ACHN (cell line): ENCODE results near the gene NCOR2.

ENCODE experiments used
- DNase-seq: peaks from one replicate; pipeline ENCODE4 v3.0.0-alpha.2; 2015
- in situ Hi-C: cut with HindIII; loops from 2 replicates; pipeline ENCODE4 v1.10.0; 2017; ENCODE audit warnings: low sequenced_read_pairs, low pct_ligation_motif_present, low pct_unique_long_range_greater_than_20kb

Gene NCOR2

DNA sequence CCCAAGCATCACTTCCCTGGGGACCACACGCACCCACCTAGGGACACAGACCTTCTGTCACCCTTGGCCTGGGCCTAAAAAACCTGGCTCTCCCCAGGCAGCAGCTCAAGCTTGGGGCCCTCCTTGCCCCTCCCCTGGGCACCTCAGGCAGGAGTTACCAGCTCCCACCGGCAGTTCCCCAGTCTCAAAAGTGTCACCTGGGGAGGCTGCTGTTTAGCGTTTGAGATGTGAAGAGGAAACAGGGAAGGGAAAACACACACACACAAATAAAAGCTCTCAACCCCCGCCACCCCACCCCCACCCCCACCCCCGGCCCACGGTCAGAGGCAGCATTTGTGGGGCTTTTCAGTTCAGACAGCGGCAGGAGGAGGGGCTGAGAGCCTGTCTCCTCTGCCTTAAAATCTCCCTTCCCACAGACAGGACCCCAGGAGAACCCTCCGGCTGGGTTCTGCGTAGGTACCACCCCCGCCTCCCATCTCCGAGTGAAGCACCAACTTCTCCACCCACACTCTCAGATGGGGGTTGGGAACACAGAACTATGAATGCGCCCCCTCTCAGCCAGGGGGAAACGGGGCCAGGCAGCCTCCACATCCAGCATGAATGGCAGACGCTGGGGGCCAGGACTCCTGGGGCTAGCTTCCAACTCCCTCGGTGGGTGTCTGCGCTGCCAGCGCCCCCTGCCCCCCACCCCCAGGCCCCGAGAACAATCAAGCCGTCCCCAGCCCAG is 3.0 kb downstream of the NCOR2 start:
- in situ Hi-C loops = no loop called here
- DNase-seq = no peak

DNA sequence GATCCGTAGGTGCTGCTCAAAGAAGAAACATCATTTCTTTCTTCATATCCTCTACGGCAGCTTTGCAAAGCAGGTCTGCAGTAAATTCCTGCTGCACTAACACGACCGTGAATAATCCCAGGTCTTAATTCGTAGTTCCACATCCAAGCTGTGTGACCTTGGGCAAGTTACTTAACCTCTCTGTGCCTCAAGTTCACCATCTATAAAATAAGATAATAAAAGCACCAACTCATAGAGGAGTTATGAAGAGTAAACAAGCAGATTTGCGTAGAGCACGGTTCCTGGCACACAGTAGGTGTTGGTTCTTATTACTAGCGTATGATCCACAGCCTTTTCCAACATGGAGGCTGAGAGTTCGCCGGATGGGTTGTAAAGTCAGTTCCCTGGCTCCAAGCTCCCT is 3.6 kb downstream of the NCOR2 start:
- in situ Hi-C loops = no loop called here
- no peak for DNase-seq

GRCh38 chr12:124563401-124563800 is 4.0 kb downstream of the NCOR2 start:
- in situ Hi-C loops = no loop called here
- no peak for DNase-seq

- in situ Hi-C loops = no loop called here
- no peak for DNase-seq
Observed at GRCh38 chr12:124562796-124563181, 4.6 kb downstream of the NCOR2 start.

- no peak for DNase-seq
- in situ Hi-C loops = no loop called here
Observed at GRCh38 chr12:124562018-124562795, 5.2 kb downstream of the NCOR2 start.

GRCh38 chr12:124561231-124561630 is 6.2 kb downstream of the NCOR2 start:
- in situ Hi-C loops = no loop called here
- no peak for DNase-seq

DNA sequence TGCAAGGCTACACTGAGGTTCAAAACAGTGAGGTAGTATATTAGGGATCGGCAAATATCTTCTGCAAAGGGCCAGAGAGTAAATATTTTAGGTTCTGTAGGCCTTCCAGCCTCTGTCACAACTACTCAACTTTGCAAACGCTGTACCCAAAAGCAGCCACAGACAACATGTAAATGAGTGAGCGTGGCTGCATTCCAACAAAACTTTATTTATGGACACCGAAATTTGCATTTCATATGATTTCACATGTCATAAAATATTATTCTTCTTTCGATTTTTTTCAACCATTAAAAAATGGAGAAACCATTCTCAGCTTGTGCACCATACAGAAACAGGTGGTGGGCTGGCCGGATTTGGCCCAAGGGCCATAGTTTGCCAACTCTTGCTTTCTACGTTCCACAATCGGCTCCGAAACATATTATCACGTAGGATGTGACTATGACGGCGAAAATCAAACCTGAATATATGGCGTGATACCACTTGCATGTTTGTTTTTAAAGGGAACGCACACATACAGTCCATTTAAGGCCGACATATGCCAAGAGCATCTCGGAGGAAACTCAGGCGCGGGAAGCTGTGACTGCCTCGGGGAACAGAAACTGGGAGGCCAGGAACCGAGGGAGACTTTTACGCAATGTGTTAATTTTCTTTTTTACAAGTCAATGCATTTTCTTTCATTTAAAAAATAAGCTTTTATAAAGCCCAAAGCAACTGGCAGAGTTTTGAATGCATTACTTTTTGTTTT is 7.1 kb downstream of the NCOR2 start:
- DNase-seq = no peak
- in situ Hi-C loops = no loop called here

DNA sequence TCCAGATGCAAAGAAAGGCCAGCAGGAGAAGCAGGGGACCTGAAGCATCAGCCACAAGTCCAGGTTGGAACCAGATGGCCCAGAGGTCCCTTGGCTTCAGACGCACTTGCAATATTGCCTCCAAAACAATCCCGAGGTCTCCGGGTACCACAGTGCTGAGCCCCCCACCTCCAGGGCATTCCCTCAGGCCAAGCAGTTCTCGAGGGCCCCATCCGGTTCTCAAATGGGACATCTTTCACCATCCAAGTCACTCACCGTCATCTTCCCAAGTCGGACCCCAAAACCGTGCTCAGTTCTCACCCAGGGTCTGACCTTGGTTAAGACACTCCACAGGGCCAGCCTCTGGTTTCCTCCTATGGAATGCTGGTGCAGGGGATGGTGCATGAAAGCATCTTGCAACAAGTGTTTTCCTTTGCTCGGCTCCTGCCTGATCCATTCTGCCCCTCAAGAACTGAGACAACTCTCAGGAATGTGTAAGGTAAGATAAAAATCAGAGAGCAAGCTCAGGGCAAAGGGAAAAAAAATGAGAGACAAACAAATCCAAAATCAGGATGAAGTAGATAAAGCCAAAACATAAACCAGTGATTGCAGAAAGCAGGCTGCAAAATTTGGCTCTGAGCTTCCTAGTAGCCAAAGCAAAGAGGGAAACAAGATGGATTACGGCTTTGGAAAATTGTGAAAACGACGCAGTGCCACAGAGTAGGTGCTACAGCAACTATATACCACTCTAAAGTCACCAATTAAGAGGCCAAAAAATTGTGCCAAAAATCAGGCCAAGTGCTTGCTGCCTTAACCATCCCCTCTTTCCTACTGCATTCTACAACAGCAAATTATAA is 8.0 kb downstream of the NCOR2 start:
- in situ Hi-C loops = no loop called here
- no peak for DNase-seq

DNA sequence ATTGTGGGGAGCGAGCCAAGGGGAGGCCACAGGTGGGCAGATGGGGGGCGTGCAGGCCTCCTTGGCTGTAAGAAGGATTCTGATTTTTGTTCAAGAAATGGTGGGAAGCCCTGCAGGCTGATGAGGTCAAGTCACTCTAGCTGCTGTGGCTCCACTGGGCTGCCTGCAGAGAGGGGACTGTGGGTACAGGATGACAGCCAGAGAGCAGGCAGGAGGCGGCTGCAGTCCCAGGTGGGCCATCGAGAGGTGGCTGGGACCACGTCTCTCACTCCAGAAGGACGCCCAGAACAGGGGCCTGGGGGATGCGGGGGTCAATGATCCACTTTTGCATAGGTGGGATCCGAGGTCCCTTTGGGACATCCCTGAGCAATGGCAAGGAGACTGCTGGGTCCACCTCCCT is 9.1 kb downstream of the NCOR2 start:
- in situ Hi-C loops = no loop called here
- no peak for DNase-seq

GRCh38 chr12:124557518-124558223 is 9.7 kb downstream of the NCOR2 start:
- in situ Hi-C loops = no loop called here
- no peak for DNase-seq

- DNase-seq = no peak
- in situ Hi-C loops = no loop called here
Observed at GRCh38 chr12:124556896-124557501, 10.4 kb downstream of the NCOR2 start.

DNA sequence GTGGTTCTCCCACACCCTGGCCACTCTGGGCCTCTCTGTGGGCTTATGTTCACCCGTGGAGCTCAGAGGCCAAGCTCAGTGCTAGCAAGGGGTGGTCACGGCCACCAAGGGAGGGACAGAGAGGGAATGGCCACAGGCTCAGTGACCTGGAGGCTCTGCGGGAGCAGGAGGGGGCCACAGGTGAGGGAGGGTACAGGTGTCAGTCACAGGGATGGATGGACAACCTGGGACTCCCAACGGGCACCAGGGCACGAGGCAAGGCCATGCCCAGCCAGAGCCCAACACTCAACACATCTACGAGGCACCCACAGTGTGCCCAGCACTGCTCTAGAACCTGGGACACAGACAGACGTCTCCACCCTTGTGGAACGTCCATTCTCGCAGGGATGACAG is 11.3 kb downstream of the NCOR2 start:
- in situ Hi-C loops = no loop called here
- DNase-seq = no peak

- DNase-seq = no peak
- in situ Hi-C loops = no loop called here
Observed at GRCh38 chr12:124555168-124556073, 12.0 kb downstream of the NCOR2 start.

DNA sequence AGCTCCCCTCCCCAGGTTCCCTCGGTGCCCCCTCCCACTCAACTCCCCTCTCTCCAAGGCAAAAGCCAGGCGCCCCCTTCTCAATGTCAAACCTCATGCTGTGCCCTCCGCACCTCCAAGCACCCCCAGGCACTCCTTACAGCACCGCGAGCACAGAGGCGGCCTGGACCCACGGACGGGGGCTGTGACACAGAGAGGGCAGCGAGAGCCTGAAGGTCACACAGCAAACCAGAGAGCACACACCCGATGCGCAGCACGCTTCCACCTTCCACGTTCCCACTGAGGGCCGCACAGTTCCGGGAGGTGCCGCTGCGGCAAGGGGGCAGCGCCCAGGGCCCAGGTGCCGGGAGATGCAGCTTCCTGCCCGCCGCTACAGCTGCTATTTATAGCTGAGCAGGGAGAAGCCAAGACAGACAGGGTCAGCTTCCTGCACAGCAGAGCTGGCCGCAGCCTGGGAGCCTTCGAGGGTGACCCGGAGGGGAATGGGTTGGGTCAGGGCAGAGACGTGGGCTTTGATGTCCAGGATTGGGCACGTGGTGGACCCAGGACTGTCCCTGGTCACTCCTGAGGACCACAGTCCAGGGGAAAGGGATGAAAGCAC is 12.9 kb downstream of the NCOR2 start:
- in situ Hi-C loops = no loop called here
- DNase-seq = no peak

GRCh38 chr12:124553862-124554428 is 13.5 kb downstream of the NCOR2 start:
- in situ Hi-C loops = no loop called here
- DNase-seq = no peak
